ENCODE data around the gene FYB2. TPM values are rescaled to one million over a fixed set of nuclear protein-coding genes. Genes with fewer than 3 reads are reported as not detected.
A peak's percentile ranks its signal among the peaks of the same experiment; 100 is the strongest.

The FYB2 gene
- total and polyA plus RNA-seq, 10 of the 15 experiments (the other 5 are each of a cell fraction or from before 2014, with no cell fraction given), result 0.04 to 0.16 (median 0.05) TPM; not detected in 4

DNA sequence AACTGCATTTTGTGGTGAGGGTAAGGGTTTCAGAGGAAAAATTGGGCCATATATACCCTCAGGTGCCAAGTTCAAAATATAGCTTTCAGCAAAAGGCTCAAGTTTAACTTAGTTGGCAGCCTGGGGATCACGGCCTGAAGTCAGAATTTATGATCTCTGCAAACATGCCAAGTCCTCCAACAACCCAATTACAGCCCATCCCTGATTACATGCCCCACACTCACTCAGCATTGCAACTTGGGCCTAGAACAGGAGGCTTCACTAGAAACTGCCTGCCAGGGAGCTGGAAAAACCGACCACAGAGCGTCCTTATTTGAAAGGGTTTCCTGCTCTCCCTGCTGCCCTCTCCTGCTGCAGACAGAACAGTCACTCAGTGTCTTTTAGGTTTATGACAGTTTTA lies 12.4 kb downstream of the FYB2 start:
- ChIA-PET SMC1A (ENCODE audit: uncharacterized antibody, unreplicated experiment) (interaction anchor here (1.4 kb wide), 1 partner anchor 10 kb away, joined by 6 read pairs; no protein-coding TSS in a partner anchor), RAD21 (ENCODE audit: unreplicated experiment) (no interaction called here), CTCF (no interaction called here), POLR2A (no interaction called here)
- FAIRE-seq (no peak), ATAC-seq (no peak), DNase-seq (ENCODE audit: low read depth, low spot score) (no peak)
- H3K36me3 ChIP-seq (ENCODE audit: control insufficient read depth in 2 of 2, insufficient read depth in 2 of 2, low read length in 1 of 2), result no peaks in the 10 kb centered on the region
- no peaks in the 10 kb centered on the region for H3K79me2 ChIP-seq (ENCODE audit: control insufficient read depth, insufficient read depth, low read length)
- TF ChIP-seq SMAD1 (IDR thresholded peaks at IDR 0.05; ENCODE audit: low read depth, partially characterized antibody), result no peak
- in situ Hi-C loops (cut with MboI), result no loop called here
- no peaks in the 10 kb centered on the region for H3K27me3 ChIP-seq (replicated peaks in 1 of 2; ENCODE audit: control insufficient read depth in 2 of 2, insufficient read depth in 2 of 2, low read length in 1 of 2)
- WGBS (ENCODE audit: insufficient coverage, insufficient replicate concordance, low lambda C conversion rate, missing lambda C conversion rate), result 5% methylated on average over 3 of the region's 3 CpGs
- no peak overlapping the region for H3K27ac ChIP-seq (ENCODE audit: control insufficient read depth, insufficient read depth)
- H3K4me2 ChIP-seq (ENCODE audit: control insufficient read depth, insufficient read depth), result no peak overlapping the region
- H4K20me1 ChIP-seq (ENCODE audit: control insufficient read depth, insufficient read depth), result no peaks in the 10 kb centered on the region
- no peaks in the 10 kb centered on the region for H3K4me1 ChIP-seq (ENCODE audit: control insufficient read depth, insufficient read depth, low read length)
- no peaks in the 10 kb centered on the region for H3K9me3 ChIP-seq (replicated peaks; ENCODE audit: control insufficient read depth, insufficient read depth, low read length)
- no peak overlapping the region for H3K4me3 ChIP-seq
- no peak overlapping the region for H3K9ac ChIP-seq (ENCODE audit: control insufficient read depth, insufficient read depth, low read length)
- no peak overlapping the region for H2AFZ ChIP-seq (ENCODE audit: control insufficient read depth, low read depth, low read length)
- intact Hi-C loops (cut with micrococcal nuclease; ENCODE audit: unreplicated experiment), result loop anchor here (10.0 kb wide), 1 partner anchor 1432 kb away; no protein-coding TSS in a partner anchor
- BruUV-seq (replicated peaks), result no TSS peak

DNA sequence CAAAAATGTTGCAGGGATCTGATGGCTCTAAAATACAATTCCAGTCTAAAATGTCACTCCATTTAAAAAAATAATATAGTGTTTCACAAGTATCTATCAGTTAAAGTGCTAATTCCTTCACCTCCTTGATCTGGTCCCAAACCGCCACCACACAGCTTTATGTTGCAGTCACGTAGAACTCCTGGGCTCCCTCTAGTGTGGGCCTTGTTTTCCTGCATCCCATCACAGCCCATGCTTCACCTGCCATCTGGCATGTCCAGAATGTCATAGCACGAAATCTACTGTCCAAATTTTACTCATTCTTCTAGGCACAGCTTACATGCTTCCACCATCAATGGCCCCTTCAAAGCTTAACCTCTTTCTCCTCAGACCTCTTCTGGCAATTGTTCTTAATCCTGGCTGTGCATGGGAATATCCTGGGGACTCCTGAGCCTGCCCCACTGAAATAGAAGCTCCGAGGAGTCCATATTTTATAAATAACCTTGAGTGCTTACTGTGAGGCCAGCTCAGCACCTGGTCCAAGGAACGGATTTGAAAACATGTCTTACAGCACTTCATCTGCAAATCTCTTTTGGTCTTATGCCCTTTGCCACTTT lies 15.5 kb downstream of the FYB2 start:
- in situ Hi-C loops (cut with MboI), result no loop called here
- no peak for DNase-seq (ENCODE audit: low read depth, low spot score)
- TF ChIP-seq BHLHE40 (IDR thresholded peaks at IDR 0.05; ENCODE audit: borderline replicate concordance in 1 of 2, low read depth in 2 of 2, low read length in 1 of 2) (no peak), RELB (IDR thresholded peaks at IDR 0.05; ENCODE audit: low read depth) (no peak), MTA3 (IDR thresholded peaks at IDR 0.05; ENCODE audit: borderline replicate concordance, low read length) (no peak), CREM (IDR thresholded peaks at IDR 0.05; ENCODE audit: low read depth) (no peak), SMC3 (IDR thresholded peaks at IDR 0.05; ENCODE audit: borderline replicate concordance, low read length) (peak; percentile 48; the same call in 1 of the 2 replicates), CEBPB (IDR thresholded peaks at IDR 0.05; ENCODE audit: borderline replicate concordance in 1 of 2, low read depth in 2 of 2, low read length in 2 of 2) (no peak)
- TF ChIP-seq, protein P1, sequence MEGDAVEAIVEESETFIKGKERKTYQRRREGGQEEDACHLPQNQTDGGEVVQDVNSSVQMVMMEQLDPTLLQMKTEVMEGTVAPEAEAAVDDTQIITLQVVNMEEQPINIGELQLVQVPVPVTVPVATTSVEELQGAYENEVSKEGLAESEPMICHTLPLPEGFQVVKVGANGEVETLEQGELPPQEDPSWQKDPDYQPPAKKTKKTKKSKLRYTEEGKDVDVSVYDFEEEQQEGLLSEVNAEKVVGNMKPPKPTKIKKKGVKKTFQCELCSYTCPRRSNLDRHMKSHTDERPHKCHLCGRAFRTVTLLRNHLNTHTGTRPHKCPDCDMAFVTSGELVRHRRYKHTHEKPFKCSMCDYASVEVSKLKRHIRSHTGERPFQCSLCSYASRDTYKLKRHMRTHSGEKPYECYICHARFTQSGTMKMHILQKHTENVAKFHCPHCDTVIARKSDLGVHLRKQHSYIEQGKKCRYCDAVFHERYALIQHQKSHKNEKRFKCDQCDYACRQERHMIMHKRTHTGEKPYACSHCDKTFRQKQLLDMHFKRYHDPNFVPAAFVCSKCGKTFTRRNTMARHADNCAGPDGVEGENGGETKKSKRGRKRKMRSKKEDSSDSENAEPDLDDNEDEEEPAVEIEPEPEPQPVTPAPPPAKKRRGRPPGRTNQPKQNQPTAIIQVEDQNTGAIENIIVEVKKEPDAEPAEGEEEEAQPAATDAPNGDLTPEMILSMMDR (IDR thresholded peaks at IDR 0.05 in 2 of 3, conservative IDR thresholded peaks at IDR 0.05 in 1 of 3; ENCODE audit: control insufficient read depth in 2 of 3, extremely low read depth in 1 of 3, insufficient read depth in 1 of 3, low read depth in 3 of 3, low read length in 3 of 3), result peak; percentile 63 to 74 (median 73)

More for the DNA sequence above, 15.5 kb downstream of the FYB2 start:
- ChIA-PET CTCF (interaction anchor here (0.6 to 3.2 kb wide), 17 partner anchors 9 to 1519 kb away, joined by 3 to 15 read pairs (median 5); no protein-coding TSS in a partner anchor), SMC1A (ENCODE audit: uncharacterized antibody, unreplicated experiment) (interaction anchor here (0.8 to 1.7 kb wide), 8 partner anchors 8 to 1322 kb away, joined by 3 to 10 read pairs (median 4); no protein-coding TSS in a partner anchor), RAD21 (ENCODE audit: unreplicated experiment) (interaction anchor here (1.4 to 1.8 kb wide), 2 partner anchors 94 to 219 kb away, joined by 4 to 5 read pairs; no protein-coding TSS in a partner anchor), POLR2A (no interaction called here)
- intact Hi-C loops (cut with micrococcal nuclease; ENCODE audit: unreplicated experiment), result loop anchor here (1.0 to 10.0 kb wide), 3 partner anchors 45 to 1516 kb away; no protein-coding TSS in a partner anchor
- FAIRE-seq (peak; percentile 70), ATAC-seq (peak; percentile 94)
- Histone ChIP-seq H3K9ac (ENCODE audit: control insufficient read depth, insufficient read depth, low read length) (no peak overlapping the region), H4K20me1 (ENCODE audit: control insufficient read depth, insufficient read depth) (no peaks in the 10 kb centered on the region), H3K4me2 (ENCODE audit: control insufficient read depth, insufficient read depth) (no peak overlapping the region), H3K4me3 (no peak overlapping the region), H2AFZ (ENCODE audit: control insufficient read depth, low read depth, low read length) (no peak overlapping the region), H3K4me1 (ENCODE audit: control insufficient read depth, insufficient read depth, low read length) (no peaks in the 10 kb centered on the region), H3K27me3 (replicated peaks in 1 of 2; ENCODE audit: control insufficient read depth in 2 of 2, insufficient read depth in 2 of 2, low read length in 1 of 2) (no peaks in the 10 kb centered on the region), H3K79me2 (ENCODE audit: control insufficient read depth, insufficient read depth, low read length) (no peaks in the 10 kb centered on the region), H3K36me3 (ENCODE audit: control insufficient read depth in 2 of 2, insufficient read depth in 2 of 2, low read length in 1 of 2) (no peaks in the 10 kb centered on the region), H3K27ac (ENCODE audit: control insufficient read depth, insufficient read depth) (no peak overlapping the region), H3K9me3 (replicated peaks; ENCODE audit: control insufficient read depth, insufficient read depth, low read length) (no peaks in the 10 kb centered on the region)
- 3% methylated on average over 5 of the region's 5 CpGs for WGBS (ENCODE audit: insufficient coverage, insufficient replicate concordance, low lambda C conversion rate, missing lambda C conversion rate)
- BruUV-seq (replicated peaks), result no TSS peak

All from GM12878 (cell line).